NOMO-1 treated with DMSO at 0.1 percent for 48 hours (cell line): ENCODE measurements around the gene FABP3.

Experiments
- DNase-seq: peaks from one replicate; lab custom pipeline; 2025; ENCODE audit not compliant: unreplicated experiment; lab: John Stamatoyannopoulos, UW

The FABP3 gene

GRCh38 chr1:31373056-31373896, at the start of gene FABP3:
Gene FABP3 (minus strand): TSS chr1:31373076. CDS start chr1:31373014, 62 bp downstream.
- peak; percentile 7 for DNase-seq

- DNase-seq, result peak; percentile 27
Observed at GRCh38 chr1:31421371-31422040, 48.6 kb upstream of the FABP3 start.

DNA sequence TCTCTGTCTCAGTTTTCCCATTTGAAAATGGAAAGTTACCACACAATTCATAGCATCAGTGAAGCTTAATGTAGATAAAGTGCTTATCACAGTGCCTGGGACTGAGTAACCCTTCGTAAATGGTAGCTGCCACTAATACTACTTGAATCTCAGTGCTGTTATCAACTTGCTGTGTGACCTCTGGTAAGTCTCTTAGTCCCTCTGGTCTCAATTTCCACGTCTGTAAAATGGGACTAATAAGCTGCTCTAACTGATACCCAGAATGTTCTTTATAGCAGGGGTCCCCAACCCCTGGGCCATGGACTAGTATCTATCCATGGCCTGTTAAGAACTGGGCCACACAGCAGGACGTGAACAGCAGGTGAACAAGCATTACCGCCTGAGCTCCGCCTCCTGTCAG, 47.8 kb upstream of the FABP3 start:
- DNase-seq, result no peak

DNA sequence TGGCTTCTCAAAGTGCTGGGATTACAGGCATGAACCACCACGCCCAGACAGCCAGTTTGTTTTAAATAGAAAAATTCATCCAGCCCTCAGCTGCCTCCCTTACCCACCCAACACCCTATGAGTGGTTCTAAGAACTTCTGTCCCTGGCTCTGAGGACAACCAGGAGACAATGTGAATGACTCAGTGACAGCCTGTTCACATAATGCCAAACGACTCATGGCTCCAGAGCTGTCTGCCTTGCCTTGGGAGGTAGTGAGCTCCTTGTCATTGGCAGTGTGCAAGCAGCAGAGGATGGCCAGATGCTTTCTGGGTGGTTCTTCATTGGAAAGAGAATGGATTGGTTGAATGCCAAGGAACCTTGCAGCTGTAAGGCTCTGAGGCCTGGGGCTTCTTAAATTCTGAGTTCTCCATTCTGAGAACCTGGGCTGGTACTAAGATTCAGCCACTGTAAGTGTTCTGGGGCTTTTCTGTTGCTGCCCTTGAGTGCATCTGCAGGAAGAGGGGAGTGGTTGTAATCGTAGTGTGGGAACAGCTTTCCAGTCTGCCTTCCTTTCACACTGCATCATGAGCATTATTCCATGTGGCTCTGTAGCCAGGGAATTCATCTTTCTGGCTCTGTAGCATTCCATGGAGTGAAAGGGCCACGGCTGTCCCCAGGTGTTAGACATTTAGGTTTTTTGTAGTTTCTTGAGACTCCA, 45.9 kb upstream of the FABP3 start:
- DNase-seq, result no peak

- DNase-seq, result no peak
Observed at GRCh38 chr1:31417148-31417547, 44.3 kb upstream of the FABP3 start.

- DNase-seq, result no peak
Observed at GRCh38 chr1:31416101-31416736, 43.3 kb upstream of the FABP3 start.

DNA sequence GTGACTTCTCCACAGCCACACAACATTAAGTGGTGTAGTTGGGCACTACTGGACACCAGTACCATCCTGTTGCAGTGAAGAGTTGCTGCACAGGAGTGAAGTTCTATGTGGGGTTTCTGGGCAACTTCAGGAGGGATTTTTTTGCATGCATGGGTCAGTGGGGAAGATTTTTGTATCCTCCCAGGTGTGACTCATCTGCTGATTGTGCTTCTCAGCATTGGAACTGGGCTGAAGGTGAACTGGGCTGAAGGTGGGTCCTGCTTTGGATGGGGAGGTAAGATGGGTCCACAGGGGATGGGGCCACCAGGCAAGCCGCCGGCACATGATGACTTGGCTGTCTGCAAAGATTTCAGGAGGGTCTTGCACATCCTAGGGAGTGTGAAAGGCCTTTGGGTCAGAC, 42.8 kb upstream of the FABP3 start:
- DNase-seq, result no peak

- DNase-seq, result no peak
Observed at GRCh38 chr1:31414980-31415370, 42.1 kb upstream of the FABP3 start.

GRCh38 chr1:31413405-31414001, 40.6 kb upstream of the FABP3 start:
- DNase-seq, result peak; percentile 37

DNA sequence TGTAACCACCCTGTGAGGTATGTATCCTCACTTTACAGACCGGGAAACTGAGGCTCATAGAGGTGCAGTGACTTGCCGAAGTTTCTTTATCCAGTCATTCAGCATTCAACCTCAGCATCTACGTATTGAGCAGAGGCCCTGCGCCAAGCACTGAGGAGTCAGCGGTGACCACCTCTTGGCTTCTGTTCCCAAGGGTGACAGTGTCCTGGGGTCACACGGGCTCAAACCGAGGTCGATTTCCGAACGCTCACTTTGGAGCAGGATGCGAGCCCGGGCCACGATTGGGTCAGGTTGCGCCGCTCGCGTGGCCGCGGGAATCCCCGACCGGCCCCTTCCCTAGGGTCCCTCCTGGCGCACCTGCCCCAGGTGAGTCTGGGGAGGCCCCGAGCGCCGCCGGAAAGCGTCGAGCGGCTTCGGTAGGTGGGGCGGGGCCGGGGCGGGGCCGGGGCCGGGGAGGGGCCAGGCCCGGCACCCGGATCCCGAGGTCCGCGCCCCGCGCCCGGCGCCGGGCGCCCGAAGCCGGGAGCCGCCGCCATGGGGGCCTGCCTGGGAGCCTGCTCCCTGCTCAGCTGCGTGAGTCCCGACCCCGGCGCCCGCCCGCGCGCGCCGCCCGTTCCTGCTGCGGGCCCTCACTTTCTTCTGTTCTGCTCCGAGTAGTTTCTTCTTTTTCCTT, 40.0 kb upstream of the FABP3 start, which contains the start of gene SERINC2:
TSS of gene SERINC2 (plus strand) at position 482 of the 673 bp plus-strand sequence. CDS start at position 535, 53 bp downstream.
- DNase-seq, result no peak

- no peak for DNase-seq
Observed at GRCh38 chr1:31412205-31412604, 39.3 kb upstream of the FABP3 start.

GRCh38 chr1:31410871-31411270, 38.0 kb upstream of the FABP3 start:
- DNase-seq, result no peak

- no peak for DNase-seq
Observed at GRCh38 chr1:31409946-31410858, 37.3 kb upstream of the FABP3 start.

DNA sequence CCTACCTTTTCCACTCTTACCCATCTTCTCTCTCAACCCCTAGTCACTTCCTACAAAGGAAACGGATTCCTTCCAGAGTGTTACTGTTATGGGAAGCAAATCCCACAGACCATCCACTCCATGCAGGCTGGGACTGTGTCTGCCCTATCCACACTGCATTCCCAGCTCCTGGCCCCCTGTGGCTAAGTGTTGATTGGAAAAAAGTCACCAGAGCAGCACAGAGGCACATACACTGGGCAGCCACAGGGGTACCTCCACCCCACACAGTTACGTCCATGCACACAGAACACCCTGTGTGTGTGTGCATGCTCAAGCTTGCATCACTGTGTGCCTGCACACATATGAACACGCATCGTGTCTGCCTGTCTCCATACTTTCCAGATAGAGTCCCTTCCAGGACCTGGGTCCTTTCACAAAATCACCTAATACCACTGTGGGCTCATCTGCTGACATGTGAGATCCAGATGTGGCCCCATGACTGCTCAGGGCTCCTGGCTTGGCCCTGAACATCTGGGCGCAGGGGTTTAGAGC, 36.0 kb upstream of the FABP3 start:
- DNase-seq, result no peak

DNA sequence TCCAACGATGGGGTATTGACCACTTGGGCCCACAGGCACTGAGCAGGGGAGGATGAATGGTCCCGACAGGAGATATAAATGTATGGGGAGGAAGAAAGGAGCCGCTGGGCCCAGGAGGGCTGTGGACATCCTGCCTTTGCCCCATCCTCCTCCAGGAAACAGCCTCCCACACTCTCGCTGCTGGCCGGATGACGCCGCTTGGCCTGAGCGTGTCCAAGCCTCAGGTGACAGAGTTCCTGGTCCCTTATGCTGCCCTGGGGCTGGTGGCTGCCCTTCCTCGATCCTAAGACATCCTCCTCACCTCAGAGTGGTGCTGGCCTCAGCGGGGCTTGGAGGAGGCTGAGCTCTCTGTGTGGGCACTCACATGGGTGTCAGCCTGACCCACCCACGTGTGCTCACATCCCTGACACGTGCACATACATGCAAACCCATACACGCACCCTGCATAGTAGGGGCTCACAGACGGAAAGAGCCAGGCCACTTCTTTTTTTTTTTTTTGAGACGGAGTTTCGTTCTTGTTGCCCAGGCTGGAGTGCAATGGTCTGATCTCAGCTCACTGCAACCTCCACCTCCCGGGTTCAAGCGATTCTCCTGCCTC, 34.3 kb upstream of the FABP3 start:
- DNase-seq, result no peak

DNA sequence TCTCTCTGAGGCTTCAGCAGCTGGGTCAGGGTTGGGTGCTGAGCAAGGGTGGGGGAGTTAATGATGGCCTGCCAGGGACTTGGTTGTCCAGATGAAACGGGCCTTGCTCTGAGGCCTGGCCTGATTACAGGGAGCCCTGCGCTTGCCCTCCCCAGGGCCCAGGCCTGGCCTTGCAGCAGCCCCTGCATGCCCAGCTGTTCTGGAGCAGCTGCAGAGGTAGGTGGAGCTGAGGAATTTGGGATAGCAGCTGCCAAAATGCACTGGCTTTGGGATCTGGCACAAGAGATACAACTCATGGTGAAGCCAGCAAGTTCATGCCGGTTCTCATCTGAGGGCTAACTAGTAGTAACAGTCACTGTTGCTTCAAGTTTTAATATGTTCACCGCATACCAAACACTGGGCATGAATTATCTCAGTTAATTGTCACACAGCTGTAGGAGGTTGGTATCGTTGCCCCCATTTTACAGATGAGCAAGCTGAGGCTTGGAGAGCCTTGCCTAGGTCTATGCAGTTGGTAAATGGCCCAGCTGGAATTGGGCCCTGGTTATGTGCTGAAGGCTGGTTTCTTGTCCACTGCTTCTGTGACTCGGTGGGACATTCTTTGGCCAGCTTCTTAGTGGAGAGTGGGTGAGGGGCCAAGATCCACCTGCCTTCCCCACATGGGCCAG, 32.8 kb upstream of the FABP3 start:
- DNase-seq, result no peak

DNA sequence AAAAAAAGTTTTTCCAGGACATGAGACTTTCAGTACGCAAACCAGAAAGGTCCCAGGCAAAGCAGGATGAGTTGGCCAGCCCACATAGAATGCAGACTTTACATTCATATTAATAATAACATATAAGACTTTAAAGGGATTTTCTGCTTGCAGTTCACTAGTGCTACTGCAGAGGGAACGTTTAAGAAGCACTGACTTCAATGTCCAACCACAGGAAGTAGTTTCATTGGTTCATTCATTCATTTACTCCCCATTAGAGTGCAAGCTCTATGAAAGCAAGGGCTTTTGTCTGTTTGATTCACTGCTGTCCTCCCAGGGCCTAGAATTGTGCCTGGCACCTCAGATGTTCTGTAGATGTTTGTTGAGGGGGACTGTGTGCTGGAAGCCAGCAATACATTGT, 28.4 kb upstream of the FABP3 start:
- DNase-seq, result no peak

DNA sequence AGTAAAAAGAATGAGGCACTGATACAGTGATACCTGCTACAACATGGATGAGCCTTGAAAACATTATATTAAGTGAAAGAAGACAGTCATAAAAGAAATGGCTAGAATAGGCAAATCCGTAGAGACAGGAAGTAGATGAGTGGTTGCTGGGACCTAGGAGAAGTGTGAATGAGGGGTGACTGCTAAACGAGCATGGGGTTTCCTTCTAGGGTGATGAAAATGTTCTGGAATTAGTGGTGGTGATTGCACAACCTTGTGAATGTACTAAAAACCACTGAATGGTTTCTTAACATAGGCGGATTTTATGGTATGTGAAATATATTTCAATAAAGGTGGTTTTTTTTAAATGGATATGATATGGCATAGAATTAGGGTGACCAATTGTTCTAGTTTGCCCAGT, 27.5 kb upstream of the FABP3 start:
- DNase-seq, result peak; percentile 69
